Breast epithelium (tissue), 4 donors: ENCODE results near the gene SCAF11. TPM values are rescaled to one million over a fixed set of nuclear protein-coding genes. Genes with fewer than 3 reads are reported as not detected.

Experiments
- DNase-seq, 2 donors: peaks; one replicate each; pipeline ENCODE4 v3.0.0-alpha.2; 2019; ENCODE audit warnings: low spot score in 2 of 2
- H3K27ac ChIP-seq, 2 donors: fragments of 200-600 bp; sonication (generic) in 1 of 2; one replicate each; pipeline ENCODE4 v1.5.1; 2016 to 2019; ENCODE audit warnings: mild to moderate bottlenecking in 1 of 2
- H3K27me3 ChIP-seq, 2 donors: fragments of 200-600 bp; sonication (generic) in 1 of 2; one replicate each; pipeline versions ENCODE4 v1.5.1 to v1.6.0; 2017 to 2019; ENCODE audit warnings: control low read depth in 1 of 2, mild to moderate bottlenecking in 1 of 2
- H3K36me3 ChIP-seq: fragments of 200-600 bp; one replicate; pipeline ENCODE4 v1.5.1; 2019
- H3K4me1 ChIP-seq, 2 donors: fragments of 200-600 bp; sonication (generic); one replicate each; pipeline ENCODE4 v1.5.1; 2016 to 2019; ENCODE audit warnings: control low read depth in 1 of 2
- H3K4me3 ChIP-seq, 3 donors: fragments of 200-600 bp; sonication (generic); 1 replicate in 2 of 3; 2 replicates in 1 of 3; pipeline ENCODE4 v1.5.1; 2016 to 2019; ENCODE audit warnings: mild to moderate bottlenecking in 3 of 3, moderate library complexity in 2 of 3
- H3K9me3 ChIP-seq, 2 donors: fragments of 200-600 bp; sonication (generic) in 1 of 2; one replicate each; pipeline ENCODE4 v1.5.1; 2016 to 2019; ENCODE audit warnings: control low read depth in 1 of 2
- POLR2A ChIP-seq: fragments of 450-650 bp; IDR thresholded peaks from one replicate; pipeline ENCODE4 v1.6.1; 2016; ENCODE audit warnings: antibody characterized with exemption, mild to moderate bottlenecking, moderate library complexity
- POLR2AphosphoS5 ChIP-seq, 3 donors: sonication (generic); formaldehyde crosslinking; IDR thresholded peaks; one replicate each; pipeline ENCODE4 v1.6.1; 2017; ENCODE audit warnings: antibody characterized with exemption in 3 of 3
- intact Hi-C: fragments of 100-400 bp; cut with DNase I; formaldehyde crosslinking; loops from one replicate; pipeline ENCODE4 v1.15.1; 2023; ENCODE audit warnings: low total_unique reads
- total RNA-seq, 3 donors: library from RNA; depleted of rRNA; stranded (reverse); fragments of >200 nt; gene quantifications; one replicate each; pipeline ENCODE4 v1.1.0, GENCODE V29; 2016
- TF ChIP-seq, protein P1 (sequence below), 3 donors: fragments of 450-650 bp; IDR thresholded peaks; one replicate each; pipeline ENCODE4 v1.5.1; 2016 to 2017; ENCODE audit warnings: antibody characterized with exemption in 3 of 3, mild to moderate bottlenecking in 3 of 3, moderate library complexity in 3 of 3

The SCAF11 gene
- total RNA-seq, 3 donors from 2014 or later = 141 to 195 (median 177) TPM

GRCh38 chr12:45918818-45919217 lies 71.6 kb downstream of the SCAF11 start:
- H3K36me3 ChIP-seq = peaks cover 3% of the 10 kb centered on the region
- no peaks in the 10 kb centered on the region for H3K27me3 ChIP-seq
- H3K4me1 ChIP-seq = no peaks in the 10 kb centered on the region
- DNase-seq = no peak
- no peak overlapping the region for H3K4me3 ChIP-seq
- H3K9me3 ChIP-seq = peaks cover 0 to 7% of the 10 kb centered on the region in 2 donors
- TF ChIP-seq POLR2AphosphoS5 (IDR thresholded peaks at IDR 0.05) (no peak), POLR2A (no peak)
- TF ChIP-seq, protein P1, sequence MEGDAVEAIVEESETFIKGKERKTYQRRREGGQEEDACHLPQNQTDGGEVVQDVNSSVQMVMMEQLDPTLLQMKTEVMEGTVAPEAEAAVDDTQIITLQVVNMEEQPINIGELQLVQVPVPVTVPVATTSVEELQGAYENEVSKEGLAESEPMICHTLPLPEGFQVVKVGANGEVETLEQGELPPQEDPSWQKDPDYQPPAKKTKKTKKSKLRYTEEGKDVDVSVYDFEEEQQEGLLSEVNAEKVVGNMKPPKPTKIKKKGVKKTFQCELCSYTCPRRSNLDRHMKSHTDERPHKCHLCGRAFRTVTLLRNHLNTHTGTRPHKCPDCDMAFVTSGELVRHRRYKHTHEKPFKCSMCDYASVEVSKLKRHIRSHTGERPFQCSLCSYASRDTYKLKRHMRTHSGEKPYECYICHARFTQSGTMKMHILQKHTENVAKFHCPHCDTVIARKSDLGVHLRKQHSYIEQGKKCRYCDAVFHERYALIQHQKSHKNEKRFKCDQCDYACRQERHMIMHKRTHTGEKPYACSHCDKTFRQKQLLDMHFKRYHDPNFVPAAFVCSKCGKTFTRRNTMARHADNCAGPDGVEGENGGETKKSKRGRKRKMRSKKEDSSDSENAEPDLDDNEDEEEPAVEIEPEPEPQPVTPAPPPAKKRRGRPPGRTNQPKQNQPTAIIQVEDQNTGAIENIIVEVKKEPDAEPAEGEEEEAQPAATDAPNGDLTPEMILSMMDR (IDR thresholded peaks at IDR 0.05) = no peak
- H3K27ac ChIP-seq = no peak overlapping the region
- intact Hi-C loops = no loop called here

DNA sequence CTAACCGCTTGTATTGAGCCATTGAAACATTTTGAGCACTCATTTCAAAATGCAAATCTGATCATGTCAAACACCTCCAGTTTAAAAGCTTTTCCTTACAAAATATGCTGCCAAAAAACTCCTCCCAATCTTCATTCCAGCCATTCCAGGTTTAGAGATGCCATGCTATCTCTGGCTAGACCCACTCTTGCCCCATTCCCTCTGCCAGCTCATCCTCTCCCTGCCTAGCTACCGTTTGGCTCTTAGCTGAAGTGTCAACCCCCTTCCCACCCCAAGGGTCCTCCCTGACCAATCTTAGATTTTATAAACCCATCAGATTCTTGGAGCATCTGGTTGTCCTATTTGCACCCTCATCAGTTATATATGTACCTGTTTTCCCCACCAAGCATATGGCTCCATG lies 75.0 kb downstream of the SCAF11 start:
- Histone ChIP-seq H3K27ac (no peak overlapping the region), H3K4me3 (no peak overlapping the region), H3K9me3 (peaks cover 0 to 7% of the 10 kb centered on the region in 2 donors), H3K36me3 (no peaks in the 10 kb centered on the region), H3K27me3 (no peaks in the 10 kb centered on the region), H3K4me1 (no peaks in the 10 kb centered on the region)
- no peak for DNase-seq
- intact Hi-C loops = no loop called here
- TF ChIP-seq POLR2AphosphoS5 (IDR thresholded peaks at IDR 0.05) = no peak
- TF ChIP-seq, protein P1 (IDR thresholded peaks at IDR 0.05) = no peak
- TF ChIP-seq POLR2A = no peak

DNA sequence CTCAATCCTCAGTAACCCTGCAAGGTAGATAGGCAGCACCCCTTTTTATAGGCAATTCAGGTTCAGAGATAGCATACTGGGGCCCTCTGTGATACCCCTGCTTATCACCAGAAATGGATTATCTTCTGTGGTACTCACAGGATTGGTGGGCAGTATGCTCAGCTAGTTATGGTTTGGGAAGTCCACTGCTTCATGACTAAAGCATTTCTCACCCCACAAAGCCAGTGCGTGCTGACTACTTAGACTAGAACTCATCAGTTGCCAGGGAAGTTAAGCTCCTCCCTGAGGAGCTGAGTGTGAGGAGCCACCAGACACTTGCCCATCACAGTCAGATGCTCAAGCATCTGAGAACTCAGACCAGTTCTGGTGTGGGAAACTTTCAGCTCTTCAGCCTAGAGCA lies 76.3 kb downstream of the SCAF11 start:
- Histone ChIP-seq H3K9me3 (peaks cover 0 to 7% of the 10 kb centered on the region in 2 donors), H3K4me1 (no peaks in the 10 kb centered on the region), H3K4me3 (no peak overlapping the region), H3K36me3 (no peaks in the 10 kb centered on the region), H3K27me3 (no peaks in the 10 kb centered on the region), H3K27ac (no peak overlapping the region)
- DNase-seq = no peak
- intact Hi-C loops = no loop called here
- TF ChIP-seq, protein P1 (IDR thresholded peaks at IDR 0.05) = no peak
- no peak for TF ChIP-seq POLR2AphosphoS5 (IDR thresholded peaks at IDR 0.05)
- TF ChIP-seq POLR2A = no peak

GRCh38 chr12:45913631-45914030 lies 76.7 kb downstream of the SCAF11 start:
- no peaks in the 10 kb centered on the region for H3K27me3 ChIP-seq
- TF ChIP-seq POLR2AphosphoS5 (IDR thresholded peaks at IDR 0.05) (no peak), POLR2A (no peak)
- TF ChIP-seq, protein P1 (IDR thresholded peaks at IDR 0.05) = no peak
- intact Hi-C loops = no loop called here

GRCh38 chr12:45912774-45913173 lies 77.6 kb downstream of the SCAF11 start:
- Histone ChIP-seq H3K36me3 (no peaks in the 10 kb centered on the region), H3K27me3 (no peaks in the 10 kb centered on the region), H3K9me3 (no peaks in the 10 kb centered on the region), H3K27ac (no peak overlapping the region), H3K4me1 (no peaks in the 10 kb centered on the region), H3K4me3 (no peak overlapping the region)
- TF ChIP-seq POLR2AphosphoS5 (IDR thresholded peaks at IDR 0.05) = no peak
- TF ChIP-seq, protein P1 (IDR thresholded peaks at IDR 0.05) = no peak
- no peak for TF ChIP-seq POLR2A
- intact Hi-C loops = no loop called here
- no peak for DNase-seq

More at GRCh38 chr12:45913631-45914030, 76.7 kb downstream of the SCAF11 start:
- H3K36me3 ChIP-seq = no peaks in the 10 kb centered on the region
- H3K4me3 ChIP-seq = no peak overlapping the region
- H3K27ac ChIP-seq = no peak overlapping the region
- peaks cover 0 to 7% of the 10 kb centered on the region in 2 donors for H3K9me3 ChIP-seq
- no peak for DNase-seq
- no peaks in the 10 kb centered on the region for H3K4me1 ChIP-seq
